Erythroblast (primary cell): Measurements from ENCODE around the gene ADAT2.

Source experiments
- GATA1 ChIP-seq: IDR thresholded peaks from 2 replicates; pipeline ENCODE4 v1.6.1; 2011; ENCODE audit warnings: low read depth, mild to moderate bottlenecking, control low read depth, low read length, moderate library complexity
- POLR2A ChIP-seq: IDR thresholded peaks from 2 replicates; pipeline ENCODE4 v1.6.1; 2011; ENCODE audit warnings: mild to moderate bottlenecking, low read length

GRCh38 chr6:143401068-143401446, 49.4 kb downstream of the ADAT2 start:
- TF ChIP-seq POLR2A (no peak), GATA1 (no peak)
